GM18868 (cell line): ENCODE measurements around the gene MTOR.
"Not testable (repeated sequence)": the region's sequence is repeated elsewhere in the genome, so short reads cannot be mapped to it uniquely, and the experiment has no call there.

Experiments
- ATAC-seq: cut with Tn5 transposase; IDR thresholded peaks from one replicate; pipeline ENCODE4 v1.9.1; 2021; ENCODE audit warnings: mild to moderate bottlenecking, moderate library complexity; ENCODE audit not compliant: unreplicated experiment

The MTOR gene

DNA sequence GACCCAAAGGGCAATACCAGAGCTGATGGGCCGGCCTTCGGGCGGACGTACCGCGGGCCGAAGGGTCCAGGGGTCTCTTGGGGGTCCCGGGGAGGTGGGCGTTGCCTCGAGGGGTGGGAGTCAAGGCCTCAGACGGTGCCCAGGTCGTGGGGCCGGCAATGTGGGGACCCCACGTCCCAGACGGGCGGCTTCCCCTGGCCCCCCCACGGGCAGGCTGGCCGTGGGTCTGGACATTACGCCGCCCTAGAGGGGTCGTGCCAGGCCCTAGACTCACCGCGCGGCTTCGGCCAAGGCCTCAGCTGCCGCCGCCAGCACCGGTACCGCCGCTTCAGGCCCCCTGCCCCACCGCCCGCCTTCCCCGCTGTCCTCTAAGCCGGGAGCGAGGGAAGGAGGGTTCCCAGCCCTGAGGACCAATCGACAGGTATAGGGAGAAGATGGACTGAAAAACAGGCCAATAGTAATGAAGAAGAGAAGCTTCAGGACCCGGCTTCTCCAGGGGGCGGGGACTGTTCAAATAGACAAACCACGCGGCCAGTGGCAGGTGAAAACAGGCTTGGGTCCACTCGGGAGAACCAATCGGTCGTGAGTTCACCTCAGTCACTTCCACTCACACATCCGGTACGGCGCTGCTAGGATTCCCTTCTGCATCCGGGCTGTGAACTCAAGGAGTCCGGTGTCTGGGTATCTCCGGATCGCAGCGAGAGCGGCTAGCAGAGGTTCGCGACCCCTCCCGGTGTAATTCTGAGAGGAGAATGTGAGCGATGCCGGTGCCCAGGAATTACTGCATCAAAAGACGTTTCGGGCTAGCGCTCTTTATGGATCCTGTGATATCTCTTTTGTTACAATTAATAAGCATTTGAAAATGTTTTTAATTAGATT is at the start of gene MTOR:
Gene MTOR, minus strand, starts transcription at position 381 of the 879 bp plus-strand sequence. CDS start 3,142 bp downstream, outside the sequence.
- ATAC-seq, result peak; percentile 98

DNA sequence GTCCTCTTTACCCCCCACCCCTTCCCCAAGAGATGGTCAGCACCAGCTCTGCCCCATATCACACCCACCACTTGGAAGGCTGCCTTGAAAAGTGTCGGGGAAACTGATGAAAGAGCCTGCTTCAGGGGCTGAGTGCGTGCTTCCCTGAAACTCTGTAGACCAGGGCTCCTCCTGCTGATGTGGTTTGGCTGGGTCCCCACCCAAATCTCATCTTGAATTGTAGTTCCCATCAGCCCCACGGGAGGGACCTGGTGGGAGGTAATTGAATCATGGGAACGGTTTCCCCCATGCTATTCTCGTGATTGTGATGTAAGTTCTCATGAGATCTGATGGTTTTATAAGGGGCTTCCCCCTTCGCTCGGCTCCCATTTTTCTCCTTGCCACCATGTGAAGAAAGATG is 47.0 kb upstream of the MTOR start:
- ATAC-seq, result no peak

- ATAC-seq, result no peak
These were observed 46.4 kb upstream of the MTOR start for GRCh38 chr1:11308699-11309224.

GRCh38 chr1:11307852-11308251 is 45.5 kb upstream of the MTOR start:
- no peak for ATAC-seq

GRCh38 chr1:11305516-11305915 is 43.2 kb upstream of the MTOR start:
- ATAC-seq, result not testable (repeated sequence)

- ATAC-seq, result no peak
These were observed 40.0 kb upstream of the MTOR start for GRCh38 chr1:11302366-11302765.

DNA sequence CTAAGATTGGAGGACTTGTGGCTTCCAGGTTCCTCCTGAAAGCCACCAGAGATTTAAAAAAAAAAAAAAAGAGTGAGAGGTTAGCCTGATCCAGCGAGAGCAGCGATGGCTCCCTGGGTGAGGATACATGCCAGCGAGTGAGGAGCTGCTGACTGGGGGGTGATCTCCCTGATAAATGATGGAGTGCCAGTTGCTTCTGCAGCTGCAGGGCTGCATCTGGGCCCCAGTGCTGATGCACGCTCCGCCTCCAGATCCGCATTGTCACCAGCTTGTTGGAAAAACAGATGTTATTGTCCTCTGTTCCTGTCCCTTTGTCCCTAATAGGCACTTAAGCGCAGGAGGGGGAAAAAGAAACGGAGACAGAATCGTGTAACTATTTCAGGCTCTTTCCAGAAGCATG is 39.2 kb upstream of the MTOR start:
- no peak for ATAC-seq

DNA sequence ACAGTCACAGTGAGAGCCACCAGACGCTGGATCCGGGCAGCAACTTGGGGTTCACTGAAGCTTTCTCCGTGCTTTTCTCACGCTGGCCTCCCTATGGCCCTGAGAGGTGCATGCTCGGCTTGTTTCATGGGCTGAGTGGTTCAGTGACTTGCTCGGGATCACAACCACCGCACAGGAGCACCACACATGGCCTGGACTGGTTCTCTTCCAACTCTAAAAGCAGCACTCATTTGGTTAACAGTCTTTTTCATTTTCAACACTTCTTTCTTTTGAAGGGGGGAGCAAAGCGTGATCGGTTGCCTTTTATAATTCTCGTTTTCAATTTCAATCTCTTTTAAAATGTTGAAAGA is 36.8 kb upstream of the MTOR start:
- no peak for ATAC-seq

DNA sequence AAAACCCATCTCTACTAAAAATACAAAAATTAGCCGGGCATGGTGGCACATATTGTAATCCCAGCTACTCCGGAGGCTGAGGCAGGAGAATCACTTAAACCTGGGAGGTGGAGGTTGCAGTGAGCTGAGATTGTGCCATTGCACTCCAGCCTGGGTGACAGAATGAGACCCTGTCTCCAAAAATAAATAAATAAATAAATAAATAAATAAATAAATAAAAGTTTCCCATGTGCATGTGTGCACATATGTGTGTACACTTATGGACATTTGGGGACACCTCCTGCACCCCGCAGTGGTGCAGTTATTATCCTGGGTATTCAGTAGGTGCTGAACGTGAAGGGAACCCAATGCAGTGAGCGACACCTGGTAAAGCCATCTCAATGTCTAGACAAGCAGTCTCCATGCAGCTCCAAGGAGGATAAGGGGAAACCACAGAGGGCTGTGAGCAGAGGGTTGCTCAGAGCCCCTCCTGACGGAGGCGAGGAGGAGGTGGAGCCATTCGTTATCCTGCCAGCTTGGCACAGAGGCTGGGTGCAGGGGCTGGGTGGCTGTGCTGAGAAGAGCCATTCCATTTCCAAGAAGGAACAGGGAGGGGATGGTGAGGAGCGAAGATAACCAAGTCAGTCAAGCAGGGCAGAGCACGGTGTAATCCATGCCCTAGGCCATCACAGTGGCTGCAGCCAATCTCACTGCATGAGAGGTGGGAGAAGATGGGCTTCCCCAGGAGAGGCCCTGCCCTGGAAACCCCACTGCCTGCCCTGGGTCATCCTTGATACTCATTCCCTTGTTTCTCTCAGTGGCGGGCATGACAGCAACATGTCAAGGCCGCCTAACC is 36.3 kb upstream of the MTOR start:
- ATAC-seq, result no peak

GRCh38 chr1:11297774-11298173 is 35.4 kb upstream of the MTOR start:
- not testable (repeated sequence) for ATAC-seq

DNA sequence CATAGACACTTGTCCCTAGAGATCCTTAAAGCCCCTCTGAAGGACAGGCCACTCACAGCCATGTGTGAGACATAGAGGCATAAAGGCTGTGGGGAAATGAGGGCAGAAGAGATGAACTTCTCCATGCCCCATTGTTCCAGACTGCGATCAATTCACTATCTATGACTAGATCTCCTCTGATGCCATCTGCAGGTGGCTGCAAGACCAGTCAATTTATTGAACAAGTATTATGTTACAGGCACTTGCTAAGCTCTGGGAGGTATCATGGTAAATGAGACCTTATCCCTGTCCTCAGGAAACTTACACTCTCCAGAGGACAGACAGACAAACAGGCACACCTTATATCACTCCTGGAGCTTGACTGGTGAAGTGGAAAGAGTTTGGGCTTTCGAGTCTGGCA is 33.6 kb upstream of the MTOR start:
- ATAC-seq, result no peak

DNA sequence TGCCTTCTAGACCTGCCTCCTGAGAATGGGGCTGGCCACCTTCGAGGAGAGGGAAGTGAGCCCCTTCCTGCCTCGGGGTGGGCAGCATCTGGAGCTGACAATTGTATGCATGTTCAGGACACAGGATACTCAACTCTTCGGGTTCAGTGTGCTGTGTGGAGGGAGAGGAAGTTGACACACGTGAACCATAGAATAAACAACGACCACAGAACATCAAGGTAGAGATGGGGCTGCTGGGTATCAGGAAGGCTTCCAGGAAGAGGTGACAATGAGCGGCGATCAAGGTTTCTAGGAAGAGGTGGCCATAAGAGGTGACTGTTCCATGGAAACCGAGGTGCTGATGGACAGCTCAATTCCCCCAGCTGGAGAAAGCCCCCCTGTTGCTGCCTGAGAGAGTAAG is 32.6 kb upstream of the MTOR start:
- no peak for ATAC-seq

DNA sequence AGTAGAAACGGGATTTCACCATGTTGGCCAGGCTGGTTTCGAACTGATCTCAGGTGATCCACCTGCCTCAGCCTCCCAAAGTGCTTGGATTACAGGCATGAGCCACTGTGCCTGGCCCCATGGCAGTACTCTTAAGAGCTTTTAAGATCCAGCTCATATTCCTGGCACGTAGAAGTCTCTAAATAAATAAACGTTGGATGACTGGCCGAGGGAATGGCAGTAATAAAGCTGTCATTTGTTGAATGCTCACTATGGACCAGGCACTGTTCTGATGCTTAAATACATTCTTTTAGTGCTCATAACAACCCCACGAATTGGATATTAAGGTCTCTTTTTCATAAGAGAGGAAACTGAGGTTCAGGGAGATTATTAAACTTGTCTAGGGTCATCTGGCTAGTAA is 31.5 kb upstream of the MTOR start:
- ATAC-seq, result no peak

- no peak for ATAC-seq
These were observed 28.7 kb upstream of the MTOR start for GRCh38 chr1:11291049-11291448.

GRCh38 chr1:11289064-11289463 is 26.7 kb upstream of the MTOR start:
- no peak for ATAC-seq

- ATAC-seq, result no peak
These were observed 24.5 kb upstream of the MTOR start for GRCh38 chr1:11286735-11287410.

GRCh38 chr1:11285883-11286734 is 23.8 kb upstream of the MTOR start:
- ATAC-seq, result no peak

GRCh38 chr1:11284784-11285183 is 22.4 kb upstream of the MTOR start:
- no peak for ATAC-seq

GRCh38 chr1:11283151-11283550 is 20.8 kb upstream of the MTOR start:
- ATAC-seq, result no peak
